CD4-positive, alpha-beta T cell (primary cell): ENCODE data around the gene RCOR1. TPM values are rescaled to one million over a fixed set of nuclear protein-coding genes. Genes with fewer than 3 reads are reported as not detected.

ENCODE experiments used
- ATAC-seq: fragments of 200-7000 bp; cut with Tn5 transposase; one replicate; pipeline ENCODE4 v1.10.0; 2022; ENCODE audit warnings: mild to moderate bottlenecking; ENCODE audit not compliant: poor library complexity
- CTCF ChIA-PET: fragments of 350-600 bp; sonication (Branson Sonifier 250); formaldehyde crosslinking; loops from one replicate; lab custom pipeline; 2021; ENCODE audit warnings: antibody characterized with exemption, inconsistent platforms; lab: Charles Lee
- POLR2A ChIA-PET: fragments of 350-600 bp; sonication (Branson Sonifier 250); formaldehyde crosslinking; loops from one replicate; lab custom pipeline; 2021; ENCODE audit warnings: antibody characterized with exemption, inconsistent platforms; lab: Charles Lee
- DNase-seq, 14 experiments: peaks; one replicate each; pipeline ENCODE4 v3.0.0-alpha.2; 2013 to 2020; ENCODE audit warnings: mixed read lengths in 2 of 14
- H3K27ac ChIP-seq, 2 donors: one replicate each; pipeline versions ENCODE4 v1.5.1 to v1.7.0; 2013; ENCODE audit warnings: low read length in 2 of 2, low read depth in 1 of 2, mild to moderate bottlenecking in 1 of 2
- H3K27me3 ChIP-seq, 2 experiments: 1 replicate in 1 of 2; 2 replicates in 1 of 2; pipeline versions ENCODE4 v1.6.1 to v1.7.0; 2013; ENCODE audit warnings: low read length in 2 of 2, control low read depth in 1 of 2, mild to moderate bottlenecking in 1 of 2, moderate library complexity in 1 of 2; ENCODE audit not compliant: insufficient read depth in 2 of 2, control insufficient read depth in 1 of 2
- H3K36me3 ChIP-seq: one replicate; pipeline ENCODE4 v1.6.1; 2013; ENCODE audit warnings: low read length, control low read depth; ENCODE audit not compliant: insufficient read depth
- H3K4me1 ChIP-seq: one replicate; pipeline ENCODE4 v1.6.1; 2013; ENCODE audit warnings: low read length, control low read depth; ENCODE audit not compliant: insufficient read depth
- H3K4me3 ChIP-seq: one replicate; pipeline ENCODE4 v1.5.1; 2013; ENCODE audit warnings: mild to moderate bottlenecking, low read length, moderate library complexity
- H3K9me3 ChIP-seq, 2 experiments: 1 replicate in 1 of 2; 2 replicates in 1 of 2; pipeline versions ENCODE4 v1.6.1 to v1.7.0; 2013; ENCODE audit warnings: low read length in 2 of 2, mild to moderate bottlenecking in 2 of 2, control low read depth in 1 of 2, moderate library complexity in 1 of 2; ENCODE audit not compliant: control insufficient read depth in 1 of 2, insufficient read depth in 1 of 2
- H3K27ac Mint-ChIP-seq: one replicate; pipeline ENCODE4 v1.8.0; 2020; ENCODE audit warnings: mixed read lengths
- H3K27me3 Mint-ChIP-seq: one replicate; pipeline ENCODE4 v1.8.0; 2021; ENCODE audit warnings: mixed read lengths
- H3K36me3 Mint-ChIP-seq: one replicate; pipeline ENCODE4 v1.8.0; 2021; ENCODE audit warnings: low read depth, mixed read lengths
- H3K4me1 Mint-ChIP-seq: one replicate; pipeline ENCODE4 v1.8.0; 2021; ENCODE audit warnings: low read depth, mixed read lengths
- H3K4me3 Mint-ChIP-seq: one replicate; pipeline ENCODE4 v1.8.0; 2020; ENCODE audit warnings: mild to moderate bottlenecking, mixed read lengths
- H3K9me3 Mint-ChIP-seq: one replicate; pipeline ENCODE4 v1.8.0; 2020; ENCODE audit warnings: mixed read lengths
- CTCF ChIP-seq: fragments of 200-600 bp; IDR thresholded peaks from one replicate; pipeline ENCODE4 v1.8.0; 2022; ENCODE audit warnings: antibody characterized with exemption, mild to moderate bottlenecking
- intact Hi-C, 2 experiments: fragments of 100-400 bp; cut with DNase I in 1 of 2; cut with micrococcal nuclease in 1 of 2; formaldehyde crosslinking; loops; one replicate each; pipeline versions ENCODE4 v1.15.1 to v1.9.0; 2023 to 2025; cut with DNase I, micrococcal nuclease
- total RNA-seq, 174 experiments: library from RNA in 2 of 174; stranded (reverse) in 2 of 174; gene quantifications; one replicate each; pipeline ENCODE4 v1.2.3 and lab custom pipeline; 2021 to 2026

RCOR1 gene
- total RNA-seq, 2 experiments from 2014 or later: 20.5 to 23.1 TPM

GRCh38 chr14:102711207-102711606 is 118.8 kb downstream of the RCOR1 start:
- Mint-ChIP-seq H3K27me3 (no peaks in the 10 kb centered on the region), H3K27ac (no peak overlapping the region), H3K4me1 (no peaks in the 10 kb centered on the region), H3K9me3 (no peaks in the 10 kb centered on the region), H3K4me3 (no peak overlapping the region), H3K36me3 (peaks cover 73% of the 10 kb centered on the region)
- no peak for TF ChIP-seq CTCF
- ChIA-PET CTCF (interaction anchor here (1.6 kb wide), 1 partner anchor 16 kb away, joined by 5 read pairs; no protein-coding TSS in a partner anchor), POLR2A (no interaction called here)
- DNase-seq: no peak
- intact Hi-C loops: no loop called here
- Histone ChIP-seq H3K36me3 (peaks cover 27% of the 10 kb centered on the region), H3K9me3 (no peaks in the 10 kb centered on the region), H3K4me3 (no peak overlapping the region), H3K27ac (no peak overlapping the region), H3K4me1 (no peaks in the 10 kb centered on the region), H3K27me3 (no peaks in the 10 kb centered on the region)
- ATAC-seq: no peak

- POLR2A ChIA-PET: no interaction called here
- Mint-ChIP-seq H3K9me3 (no peaks in the 10 kb centered on the region), H3K27ac (no peak overlapping the region), H3K4me3 (no peak overlapping the region), H3K27me3 (no peaks in the 10 kb centered on the region), H3K36me3 (peaks cover 76% of the 10 kb centered on the region), H3K4me1 (peaks cover under 1% of the 10 kb centered on the region)
- no peak for TF ChIP-seq CTCF
- no peaks in the 10 kb centered on the region for H3K27me3 ChIP-seq
- H3K9me3 ChIP-seq: no peaks in the 10 kb centered on the region
- CTCF ChIA-PET: interaction anchor here (1.6 kb wide), 1 partner anchor 17 kb away, joined by 5 read pairs; no protein-coding TSS in a partner anchor
- ATAC-seq (no peak), DNase-seq (no peak)
- H3K4me3 ChIP-seq: no peak overlapping the region
- intact Hi-C loops: no loop called here
- H3K27ac ChIP-seq: no peak overlapping the region
- H3K36me3 ChIP-seq: peaks cover 27% of the 10 kb centered on the region
- no peaks in the 10 kb centered on the region for H3K4me1 ChIP-seq
Observed at GRCh38 chr14:102711946-102712345, 119.5 kb downstream of the RCOR1 start.

- Mint-ChIP-seq H3K9me3 (no peaks in the 10 kb centered on the region), H3K27ac (no peak overlapping the region), H3K4me1 (peaks cover 13% of the 10 kb centered on the region), H3K4me3 (no peak overlapping the region), H3K27me3 (no peaks in the 10 kb centered on the region), H3K36me3 (peaks cover 81% of the 10 kb centered on the region)
- Histone ChIP-seq H3K27me3 (no peaks in the 10 kb centered on the region), H3K9me3 (no peaks in the 10 kb centered on the region), H3K36me3 (peaks cover 32% of the 10 kb centered on the region), H3K27ac (no peak overlapping the region), H3K4me1 (peaks cover 4% of the 10 kb centered on the region), H3K4me3 (no peak overlapping the region)
- ChIA-PET POLR2A (no interaction called here), CTCF (interaction anchor here (1.5 kb wide), 1 partner anchor 23 kb away, joined by 6 read pairs; no protein-coding TSS in a partner anchor)
- intact Hi-C loops: no loop called here
- ATAC-seq: no peak
- no peak for TF ChIP-seq CTCF
- DNase-seq: no peak
Observed at GRCh38 chr14:102717276-102717675, 124.8 kb downstream of the RCOR1 start.
